Glomerular endothelial cell (primary cell): ENCODE results near the gene FAM236A. TPM values are rescaled to one million over a fixed set of nuclear protein-coding genes. Genes with fewer than 3 reads are reported as not detected.
"Not testable (repeated sequence)": the region's sequence is repeated elsewhere in the genome, so short reads cannot be mapped to it uniquely, and the experiment has no call there.

Experiments used
- DNase-seq: peaks from one replicate; pipeline ENCODE4 v3.0.0-alpha.2; 2011; ENCODE audit warnings: low read depth, low spot score; ENCODE audit errors: extremely low read depth
- total RNA-seq: library from RNA; depleted of rRNA; stranded (reverse); fragments of >200 nt; gene quantifications from 2 replicates; pipeline ENCODE4 v1.2.3, GENCODE V29; 2015

The FAM236A gene
- not detected in 2 replicates for total RNA-seq

DNA sequence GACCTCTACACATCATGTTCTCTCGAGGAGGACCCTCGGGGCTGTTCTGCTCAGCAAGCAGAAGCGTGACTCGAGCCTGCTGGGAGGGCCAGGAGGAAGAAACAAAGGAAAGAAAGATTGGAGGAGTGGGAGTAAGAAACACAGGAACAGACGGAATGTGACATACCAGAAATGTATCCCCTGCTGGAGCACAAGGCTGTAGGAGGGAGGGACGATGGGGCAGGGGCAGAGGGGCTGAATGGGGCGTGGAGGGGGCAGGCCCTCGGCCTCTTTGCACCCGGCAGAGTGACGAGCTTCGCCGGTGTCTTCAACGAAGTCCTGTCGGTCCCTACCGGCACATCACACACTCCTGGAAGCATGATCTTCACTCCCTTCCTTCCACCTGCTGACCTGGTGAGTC, at the start of gene FAM236A:
Gene FAM236A (plus strand): TSS at position 301 of the 400 bp plus-strand sequence. CDS start 57 bp downstream, at position 358.
- DNase-seq, result not testable (repeated sequence)

DNA sequence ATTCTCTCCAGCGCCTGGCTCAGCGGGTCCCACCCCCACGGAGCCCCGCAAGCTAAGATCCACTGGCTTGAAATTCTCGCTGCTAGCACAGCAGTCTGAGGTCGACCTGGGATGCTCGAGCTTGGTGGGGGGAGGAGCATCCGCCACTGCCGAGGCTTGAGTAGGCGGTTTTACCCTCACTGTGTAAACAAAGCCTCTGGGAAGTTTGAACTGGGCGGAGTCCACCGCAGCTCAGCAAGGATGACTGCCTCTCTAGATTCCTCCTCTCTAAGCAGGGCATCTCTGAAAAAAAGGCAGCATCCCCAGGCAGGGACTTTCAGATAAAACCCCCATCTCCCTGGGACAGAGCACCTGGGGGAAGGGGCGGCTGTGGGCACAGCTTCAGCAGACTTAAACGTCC, 48.3 kb upstream of the FAM236A start:
- not testable (repeated sequence) for DNase-seq

DNA sequence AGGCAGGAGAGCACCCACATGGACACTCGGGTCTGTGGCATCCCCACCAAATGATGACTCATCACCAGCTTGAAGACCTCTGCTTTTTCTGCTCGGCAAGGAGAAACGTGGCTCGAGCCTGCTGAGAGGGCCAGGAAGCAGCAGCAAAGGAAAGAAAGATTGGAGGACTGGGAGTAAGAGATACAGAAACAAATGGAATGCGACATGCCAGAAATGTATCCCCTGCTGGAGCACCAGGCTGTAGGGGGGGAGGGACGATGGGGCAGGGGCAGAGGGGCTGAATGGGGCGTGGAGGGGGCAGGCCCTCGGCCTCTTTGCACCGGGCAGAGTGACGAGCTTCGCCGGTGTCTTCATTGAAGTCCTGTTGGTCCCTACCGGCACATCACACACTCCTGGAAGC, 25.7 kb upstream of the FAM236A start, which contains the start of gene FAM236C:
Gene FAM236C (plus strand): TSS at position 301 of the 400 bp plus-strand sequence. CDS start 100 bp downstream, outside the sequence.
- DNase-seq, result not testable (repeated sequence)

DNA sequence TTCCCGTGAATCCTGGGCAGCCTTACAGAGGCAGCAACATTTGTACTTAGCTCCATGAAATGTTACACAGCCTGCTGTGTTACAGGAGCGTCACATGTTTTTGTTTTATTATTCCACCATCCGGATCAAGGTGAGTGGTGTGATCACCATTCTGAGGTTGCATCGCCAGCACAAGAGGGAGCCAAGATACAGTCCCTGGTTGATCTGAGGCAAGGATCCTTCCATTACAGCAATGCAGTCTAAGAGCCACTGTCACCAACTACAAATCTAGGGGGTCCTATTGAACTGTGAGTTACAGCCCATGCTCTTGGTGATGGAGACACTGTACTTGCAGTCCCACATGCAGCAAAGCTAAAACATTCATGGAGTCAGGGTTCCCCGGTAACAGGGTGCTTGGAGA, 21.9 kb upstream of the FAM236A start:
- DNase-seq, result not testable (repeated sequence)

DNA sequence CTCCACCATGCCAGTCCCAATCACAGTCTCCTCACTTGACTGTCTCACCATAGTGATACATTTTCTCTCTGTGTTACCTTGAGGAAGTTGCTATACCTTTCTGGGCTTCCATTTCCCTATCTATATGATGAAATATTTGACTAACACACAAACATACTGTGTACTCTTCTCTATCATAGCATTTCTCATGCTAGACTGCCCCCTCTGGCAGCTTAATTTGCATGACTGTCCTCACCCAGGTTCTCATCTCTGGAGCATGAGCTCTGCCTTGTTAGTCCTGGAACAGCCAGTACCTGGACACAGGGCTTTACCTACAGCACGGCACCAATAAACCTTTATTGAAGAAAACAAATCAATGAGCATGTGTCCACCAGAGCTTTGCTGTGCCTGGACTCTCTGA, 5.7 kb upstream of the FAM236A start:
- not testable (repeated sequence) for DNase-seq

DNA sequence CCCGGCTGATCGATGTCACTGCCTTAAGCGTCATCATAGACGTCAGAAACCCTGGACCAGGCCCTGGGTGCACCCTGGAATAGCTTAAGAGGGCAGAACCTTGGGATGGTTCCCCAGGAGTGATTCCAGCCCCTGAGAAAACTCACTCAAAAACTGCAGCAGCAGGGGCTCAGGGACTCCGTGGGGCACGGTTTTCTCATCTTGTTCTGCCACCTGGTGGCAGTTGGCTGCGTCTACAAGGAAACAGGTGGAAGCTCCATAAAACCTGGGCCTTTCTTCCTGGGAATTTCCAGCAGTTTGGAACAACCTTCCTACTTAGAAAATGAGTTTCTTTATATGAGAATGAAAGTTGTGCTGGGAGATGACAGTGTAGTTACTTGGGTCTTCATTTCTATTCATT, 1.6 kb upstream of the FAM236A start:
- not testable (repeated sequence) for DNase-seq

DNA sequence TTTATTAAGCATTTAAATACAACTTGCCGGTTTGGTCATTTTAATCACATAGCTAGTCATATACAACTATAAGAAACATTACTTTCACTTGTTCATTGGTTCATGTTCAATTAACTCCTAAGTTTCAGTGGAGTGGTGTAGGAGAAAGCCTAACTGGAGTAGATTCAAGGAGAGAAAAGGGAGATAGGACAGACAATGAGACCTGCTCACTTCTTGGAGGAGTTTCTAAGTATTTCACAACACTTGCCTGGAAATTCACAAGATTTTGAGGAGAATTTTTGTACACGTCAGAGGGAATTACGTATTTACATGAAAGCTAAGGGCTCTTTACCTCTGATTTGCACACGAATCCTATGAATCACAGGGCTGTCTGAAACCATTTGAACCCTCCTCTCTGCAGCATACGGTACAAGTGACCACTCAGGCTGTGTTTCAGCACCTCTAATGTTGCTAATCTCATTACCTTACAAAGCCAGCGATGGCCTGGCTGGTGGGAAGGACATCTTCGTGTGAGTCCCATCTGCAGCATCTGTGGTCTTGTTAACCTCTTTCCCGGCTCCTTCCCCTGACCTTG, 1.0 kb upstream of the FAM236A start:
- DNase-seq, result not testable (repeated sequence)

DNA sequence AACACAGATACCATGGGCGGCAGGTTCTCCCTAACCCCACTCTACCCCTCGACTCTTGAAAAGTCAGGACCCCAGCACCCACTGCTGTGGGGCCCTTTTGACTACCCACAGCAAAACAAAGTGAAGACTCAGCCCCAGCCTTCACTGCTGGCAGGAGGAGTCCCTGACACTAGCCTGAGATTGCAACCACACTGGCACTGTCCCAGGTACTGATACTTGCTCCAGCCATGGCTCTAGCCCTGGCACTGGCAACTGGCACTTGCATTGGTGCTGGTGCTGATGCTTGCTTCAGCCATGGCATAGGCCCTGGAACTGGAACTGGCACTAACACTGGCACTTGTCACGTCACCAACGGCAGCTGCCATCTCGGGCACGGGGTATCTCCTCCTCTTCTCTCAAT, 4.3 kb downstream of the FAM236A start:
- not testable (repeated sequence) for DNase-seq

DNA sequence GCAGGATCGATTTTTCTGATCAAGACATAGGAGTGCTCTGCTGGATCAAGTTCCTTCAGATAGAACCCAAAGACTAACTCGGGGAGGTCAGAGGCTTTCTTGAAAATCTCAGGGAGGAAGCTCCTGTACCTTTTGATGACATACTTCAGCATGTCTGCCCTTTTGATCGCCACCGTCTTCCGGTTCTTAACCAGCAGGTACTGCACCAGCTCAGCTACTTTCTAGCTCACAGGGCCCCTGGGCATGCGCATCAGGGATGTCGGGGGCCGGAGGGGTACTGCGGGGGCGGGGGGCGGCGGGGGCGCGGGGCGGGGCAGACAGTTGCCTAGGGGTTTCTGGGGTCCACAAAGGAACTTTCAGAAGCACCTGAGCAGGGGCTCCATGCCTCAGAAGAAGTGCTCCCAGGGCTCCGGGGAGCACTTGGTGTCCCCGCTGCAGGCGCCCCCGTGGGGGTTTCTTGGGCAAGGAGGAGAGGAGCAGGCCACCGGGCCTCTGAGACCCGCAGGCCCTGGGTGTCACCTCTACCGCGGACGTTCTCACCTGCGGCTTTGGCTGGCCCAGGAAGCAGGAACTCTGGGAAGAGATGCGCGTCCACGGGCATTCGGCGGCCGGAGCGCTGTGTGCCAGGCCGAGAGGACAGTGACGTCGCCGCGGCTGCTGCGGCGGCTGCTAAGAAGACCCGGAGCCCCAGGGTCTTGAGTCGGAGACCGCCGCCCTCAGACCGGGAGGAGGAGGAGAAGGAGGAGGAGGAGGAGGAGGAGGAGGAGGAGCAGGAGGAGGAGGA, 5.2 kb downstream of the FAM236A start:
- not testable (repeated sequence) for DNase-seq

DNA sequence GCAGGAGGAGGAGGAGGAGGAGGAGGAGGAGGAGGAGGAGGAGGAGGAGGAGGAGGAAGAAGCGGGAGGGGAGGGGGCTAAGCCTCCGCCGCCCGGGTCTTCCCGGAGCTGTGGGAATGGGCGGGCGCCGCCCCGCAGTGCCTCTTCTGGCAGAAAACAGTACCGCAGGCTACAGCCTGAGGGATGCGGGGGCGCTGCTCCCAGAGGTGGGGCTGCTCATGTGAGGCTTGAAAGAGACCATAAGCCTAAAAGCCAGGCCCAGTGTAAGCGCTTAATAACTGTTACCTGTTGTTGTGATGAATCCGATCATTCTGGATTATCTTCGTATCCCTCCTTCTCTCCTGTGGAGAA, 5.8 kb downstream of the FAM236A start, which contains the start of gene DMRTC1:
Gene DMRTC1 (minus strand): TSS at position 19 of the 351 bp plus-strand sequence. CDS start 68,143 bp downstream, outside the sequence.
- DNase-seq, result not testable (repeated sequence)

DNA sequence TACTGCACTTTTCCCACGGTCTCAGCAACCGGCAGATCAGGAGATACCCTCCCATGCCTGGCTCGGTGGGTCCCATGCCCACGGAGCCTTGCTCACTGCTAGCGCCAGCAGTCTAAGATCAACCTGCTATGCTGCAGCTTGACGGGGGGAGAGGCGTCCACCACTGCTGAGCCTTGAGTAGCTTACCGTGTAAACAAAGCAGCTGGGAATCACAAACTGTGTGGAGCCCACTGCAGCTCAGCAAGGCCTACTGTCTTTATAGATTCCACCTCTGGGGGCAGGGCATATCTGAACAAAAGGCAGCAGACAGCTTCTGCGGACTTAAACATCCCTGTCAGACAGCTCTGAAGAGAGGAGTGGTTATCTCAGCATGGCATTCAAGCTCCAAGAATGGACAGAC, 22.0 kb downstream of the FAM236A start:
- not testable (repeated sequence) for DNase-seq

DNA sequence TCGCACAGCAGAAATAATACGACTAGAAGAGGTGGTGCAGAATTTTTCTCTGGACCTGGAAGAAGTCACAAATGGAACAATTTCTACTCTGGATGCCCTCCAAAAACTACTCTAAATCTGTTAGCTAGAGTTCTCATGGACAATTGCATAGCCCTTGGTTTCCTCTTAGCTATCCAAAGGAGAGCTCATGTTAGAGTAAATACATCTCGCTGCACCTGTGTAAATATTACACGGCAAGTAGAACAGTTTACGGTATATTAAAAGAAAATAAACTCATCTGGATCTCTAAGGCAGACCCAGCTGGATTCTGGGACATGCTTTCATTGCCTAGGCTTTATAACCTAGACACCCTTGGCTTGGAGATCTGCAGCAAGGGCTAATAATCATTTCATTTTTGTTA, 33.9 kb downstream of the FAM236A start:
- not testable (repeated sequence) for DNase-seq

DNA sequence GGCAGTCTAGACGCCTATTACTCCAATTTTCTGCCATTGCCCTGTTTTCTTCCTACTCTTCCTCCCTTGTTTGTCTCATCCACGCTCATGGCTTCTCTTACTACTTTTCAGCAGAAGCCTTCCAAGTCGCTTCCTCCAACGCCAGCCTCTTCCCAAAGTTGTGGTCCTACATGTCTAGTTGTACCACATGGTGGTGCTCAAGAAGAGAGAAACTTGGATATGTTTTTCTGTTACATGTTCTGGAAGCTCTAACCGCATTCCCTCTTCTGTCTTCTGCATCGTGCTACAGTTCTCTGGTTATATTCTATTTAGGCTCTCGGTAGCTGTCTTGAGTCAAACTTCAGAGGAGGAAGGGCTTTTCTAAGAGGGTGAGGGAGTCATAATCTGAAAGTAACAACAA, 36.9 kb downstream of the FAM236A start:
- not testable (repeated sequence) for DNase-seq

DNA sequence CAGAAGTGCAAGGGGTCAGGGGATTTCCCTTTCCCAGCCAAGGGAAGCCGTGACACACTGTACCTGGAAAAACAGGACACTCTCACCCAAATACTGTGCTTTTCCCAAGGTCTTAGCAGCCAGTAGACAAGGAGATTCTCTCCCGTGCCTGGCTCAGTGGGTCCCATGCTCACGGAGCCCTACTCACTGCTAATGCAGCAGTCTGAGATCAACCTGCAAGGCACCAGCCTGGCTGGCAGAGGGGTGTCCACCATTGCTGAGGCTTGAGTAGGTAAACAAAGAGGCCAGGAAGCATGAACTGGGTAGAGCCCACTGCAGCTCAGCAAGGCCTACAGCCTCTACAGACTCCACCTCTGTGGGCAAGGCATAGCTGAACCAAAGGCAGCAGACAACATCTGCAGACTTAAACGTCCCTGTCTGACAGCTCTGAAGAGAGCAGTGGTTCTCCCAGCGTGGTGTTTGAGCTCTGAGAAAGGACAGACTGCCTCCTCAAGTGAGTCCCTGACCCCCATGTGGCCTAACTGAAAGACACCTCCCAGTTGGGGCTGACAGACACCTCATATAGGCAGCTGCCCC, 43.0 kb downstream of the FAM236A start:
- not testable (repeated sequence) for DNase-seq

Other genes starting within 250 kb of the FAM236A start
- 3.4 and 3.7 TPM in 2 replicates for gene PHKA1, start 223.9 kb upstream of the FAM236A start, total RNA-seq
- gene DMRTC1B, start 161.3 kb upstream of the FAM236A start, total RNA-seq, result not detected in 2 replicates
- gene FAM236B, start 155.5 kb upstream of the FAM236A start, total RNA-seq, result not detected in 2 replicates
- not detected in 2 replicates for gene FAM236D, start 130.0 kb upstream of the FAM236A start, total RNA-seq
- not detected in 2 replicates for gene FAM236C, start 25.6 kb upstream of the FAM236A start, total RNA-seq
- gene DMRTC1, start 5.6 kb downstream of the FAM236A start, total RNA-seq, result not detected in 2 replicates
- gene PABPC1L2B, start 64.7 kb downstream of the FAM236A start, total RNA-seq, result not detected in 2 replicates
- not detected in 2 replicates for gene PABPC1L2A, start 141.3 kb downstream of the FAM236A start, total RNA-seq